Astrocyte (in vitro differentiated cells and primary cell): ENCODE data around the gene PTPRM.

Source experiments
- EZH2 ChIP-seq: IDR thresholded peaks from 2 replicates; pipeline ENCODE4 v1.6.1; 2012; ENCODE audit warnings: mild to moderate bottlenecking, low read length, inconsistent platforms; ENCODE audit not compliant: insufficient read depth
- TF ChIP-seq, protein P1 (sequence below): IDR thresholded peaks from 2 replicates; pipeline ENCODE4 v1.5.1; 2011; ENCODE audit warnings: low read depth, mild to moderate bottlenecking, inconsistent platforms, low read length, moderate library complexity; ENCODE audit not compliant: insufficient read depth

GRCh38 chr18:7544686-7545085, 22.4 kb upstream of the PTPRM start:
- TF ChIP-seq EZH2: no peak
- TF ChIP-seq, protein P1, sequence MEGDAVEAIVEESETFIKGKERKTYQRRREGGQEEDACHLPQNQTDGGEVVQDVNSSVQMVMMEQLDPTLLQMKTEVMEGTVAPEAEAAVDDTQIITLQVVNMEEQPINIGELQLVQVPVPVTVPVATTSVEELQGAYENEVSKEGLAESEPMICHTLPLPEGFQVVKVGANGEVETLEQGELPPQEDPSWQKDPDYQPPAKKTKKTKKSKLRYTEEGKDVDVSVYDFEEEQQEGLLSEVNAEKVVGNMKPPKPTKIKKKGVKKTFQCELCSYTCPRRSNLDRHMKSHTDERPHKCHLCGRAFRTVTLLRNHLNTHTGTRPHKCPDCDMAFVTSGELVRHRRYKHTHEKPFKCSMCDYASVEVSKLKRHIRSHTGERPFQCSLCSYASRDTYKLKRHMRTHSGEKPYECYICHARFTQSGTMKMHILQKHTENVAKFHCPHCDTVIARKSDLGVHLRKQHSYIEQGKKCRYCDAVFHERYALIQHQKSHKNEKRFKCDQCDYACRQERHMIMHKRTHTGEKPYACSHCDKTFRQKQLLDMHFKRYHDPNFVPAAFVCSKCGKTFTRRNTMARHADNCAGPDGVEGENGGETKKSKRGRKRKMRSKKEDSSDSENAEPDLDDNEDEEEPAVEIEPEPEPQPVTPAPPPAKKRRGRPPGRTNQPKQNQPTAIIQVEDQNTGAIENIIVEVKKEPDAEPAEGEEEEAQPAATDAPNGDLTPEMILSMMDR: no peak
